Stimulated activated CD8-positive, alpha-beta memory T cell treated with anti-CD3 and anti-CD28 coated beads, Interleukin-7, amount 100 ng/mL, for 48 hours (primary cell): ENCODE measurements around the gene SLC35B1.

Source experiments
- DNase-seq, 2 donors: peaks; one replicate each; pipeline ENCODE4 v3.0.0-alpha.2; 2020; ENCODE audit warnings: low read depth in 1 of 2; ENCODE audit errors: extremely low read depth in 1 of 2

Gene SLC35B1

DNA sequence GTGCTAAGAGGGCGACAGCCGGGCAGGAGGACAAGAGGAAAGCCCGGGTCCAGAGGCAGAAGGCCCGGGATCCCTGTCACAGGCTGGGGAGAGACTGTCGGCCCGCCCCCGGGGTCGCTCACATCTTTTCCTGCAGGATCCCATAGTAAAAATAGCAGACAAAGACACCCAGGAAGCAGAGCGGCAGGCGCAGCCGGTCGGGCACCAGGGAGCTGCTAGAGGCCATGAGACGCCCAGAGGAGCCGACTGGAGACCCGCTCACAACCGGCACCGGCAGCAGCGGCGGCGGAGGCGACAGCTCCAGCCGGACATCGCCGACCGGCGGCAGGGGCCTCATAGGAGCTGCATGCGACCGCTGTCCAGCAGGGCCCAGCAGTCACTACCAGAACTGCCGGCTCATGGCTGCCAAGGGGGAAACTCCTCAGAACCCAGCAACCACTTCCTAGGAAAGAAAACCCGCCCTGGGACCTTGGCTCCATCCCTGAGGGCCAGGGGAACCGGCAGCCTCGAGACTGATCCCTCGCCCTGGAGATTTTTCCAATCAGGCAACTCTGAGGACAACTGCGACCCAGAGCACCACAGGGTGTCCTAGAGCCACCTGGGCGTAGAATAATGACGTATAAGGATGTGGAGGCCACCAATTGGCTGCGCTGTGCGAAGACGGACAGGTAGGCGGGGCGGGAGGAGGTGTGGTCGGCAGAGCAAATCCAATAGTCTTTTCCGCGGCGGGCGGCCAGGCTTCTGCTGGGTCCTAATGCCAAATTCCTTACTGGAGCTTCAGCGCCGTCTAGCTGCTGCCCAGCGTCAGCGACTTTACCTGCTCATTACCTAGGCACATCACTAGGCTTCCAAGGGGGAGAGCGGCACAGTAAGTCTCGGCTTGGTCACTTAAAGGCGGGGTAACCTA is at the start of gene SLC35B1:
Gene SLC35B1 (minus strand): TSS at position 357 of the 907 bp plus-strand sequence. CDS start 131 bp downstream, at position 226.
- peak; percentile 96 to 99 for DNase-seq

- no peak for DNase-seq
Measured at GRCh38 chr17:49757151-49757777, 49.5 kb upstream of the SLC35B1 start.

- DNase-seq = no peak
Measured at GRCh38 chr17:49756323-49757150, 48.8 kb upstream of the SLC35B1 start.

GRCh38 chr17:49755663-49756283 is 48.0 kb upstream of the SLC35B1 start:
- no peak for DNase-seq

DNA sequence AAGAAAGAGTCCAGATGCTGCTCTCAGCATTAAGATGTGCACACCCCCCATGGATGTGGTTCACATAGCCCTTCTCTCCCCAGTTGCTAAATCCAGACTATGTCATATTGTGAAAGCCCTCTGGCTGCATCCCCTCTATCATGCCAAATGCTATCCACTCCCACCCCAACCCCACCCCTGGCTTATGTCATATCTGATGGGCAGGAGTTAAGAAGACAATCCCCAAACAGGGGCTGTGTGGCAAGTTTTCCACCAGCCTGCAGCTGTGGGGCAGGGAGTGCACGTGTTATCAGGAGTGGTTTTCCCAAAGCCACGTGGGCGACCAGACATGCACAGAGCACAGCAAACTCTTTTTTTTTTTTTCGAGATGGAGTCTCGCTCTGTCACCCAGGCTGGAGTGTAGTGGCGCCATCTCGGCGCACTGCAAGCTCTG is 46.2 kb upstream of the SLC35B1 start:
- no peak for DNase-seq

DNA sequence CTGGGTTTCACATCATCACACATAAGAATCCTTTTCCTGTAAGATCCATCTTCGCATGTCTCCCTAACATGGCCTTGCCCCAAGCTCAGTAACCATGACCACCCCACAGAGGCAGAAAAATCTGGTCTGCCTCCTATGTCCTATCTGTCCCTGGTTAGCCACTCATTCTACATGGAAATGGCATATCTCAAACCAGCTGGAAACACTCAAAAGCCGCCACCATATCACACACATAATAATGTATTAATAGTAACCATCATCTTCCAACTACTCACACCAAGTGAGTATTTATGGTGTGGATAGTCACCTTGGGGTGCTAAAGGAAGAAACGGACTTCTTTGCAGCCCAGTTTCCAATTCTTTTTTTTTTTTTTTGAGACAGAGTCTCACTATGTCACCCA is 44.7 kb upstream of the SLC35B1 start:
- no peak for DNase-seq

- DNase-seq = no peak
Measured at GRCh38 chr17:49749730-49750129, 42.0 kb upstream of the SLC35B1 start.

DNA sequence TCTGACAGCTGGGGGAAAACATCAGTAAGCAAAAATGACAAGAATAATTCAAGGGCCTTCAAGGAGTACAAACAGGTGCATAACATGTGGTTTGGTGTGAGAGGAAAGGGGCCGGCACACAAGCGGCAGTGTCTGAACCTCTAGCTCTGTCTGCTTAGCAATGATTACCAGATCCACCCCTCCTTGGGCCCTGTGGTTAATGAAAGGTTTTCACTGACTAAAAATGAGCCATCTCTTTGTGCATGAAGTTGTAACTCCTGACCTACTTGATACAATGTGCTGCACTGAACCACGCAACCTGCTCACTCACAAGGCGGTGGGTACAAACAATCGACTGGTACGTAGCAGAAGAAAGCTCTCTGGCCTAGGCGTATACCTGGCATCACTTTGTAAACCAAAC is 41.0 kb upstream of the SLC35B1 start:
- peak; percentile 39 to 52 for DNase-seq

DNA sequence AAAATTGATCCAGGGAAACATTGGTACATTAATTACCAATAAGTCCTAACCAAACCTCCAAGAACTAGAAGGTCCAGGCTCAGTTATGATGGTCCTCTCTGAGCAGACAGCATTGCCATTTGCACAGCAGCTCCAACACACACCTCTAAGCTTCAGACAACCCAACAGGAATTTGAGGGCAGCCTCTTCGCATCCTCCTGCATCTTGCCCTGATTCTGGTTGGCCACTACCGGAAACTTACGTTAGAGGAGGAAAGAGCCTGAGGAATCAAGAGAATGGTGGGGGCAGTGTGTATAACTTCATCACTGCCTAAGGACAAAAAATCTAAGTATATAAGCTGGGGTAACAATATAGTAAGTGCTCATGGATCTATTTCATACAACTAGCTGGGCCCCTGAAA is 40.5 kb upstream of the SLC35B1 start:
- DNase-seq = no peak

- no peak for DNase-seq
Measured at GRCh38 chr17:49747632-49748031, 39.9 kb upstream of the SLC35B1 start.

- DNase-seq = no peak
Measured at GRCh38 chr17:49746791-49747490, 39.2 kb upstream of the SLC35B1 start.

GRCh38 chr17:49745175-49746139 is 37.7 kb upstream of the SLC35B1 start:
- no peak for DNase-seq

DNA sequence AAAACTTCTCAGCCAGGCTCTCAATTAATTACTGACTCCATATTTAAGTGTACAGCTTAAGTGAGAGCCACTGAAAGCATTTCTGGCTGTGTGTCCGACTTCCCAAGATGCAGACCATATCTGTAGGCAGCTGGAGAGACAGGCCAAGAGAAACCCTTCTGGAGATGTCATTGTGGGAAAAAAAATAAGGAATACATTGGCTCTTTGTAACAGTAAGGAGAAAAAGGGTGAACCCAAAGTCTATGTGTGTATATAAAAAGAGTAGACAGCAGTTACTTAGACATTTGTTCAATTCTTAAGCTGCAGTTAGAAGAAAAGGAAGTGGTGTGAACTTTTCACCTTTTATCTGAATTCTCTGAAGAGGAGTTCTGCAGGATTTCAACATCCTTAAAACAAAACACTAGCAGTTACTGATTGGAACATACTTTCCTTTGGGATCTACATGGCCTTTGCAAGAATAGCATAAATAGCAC is 34.4 kb upstream of the SLC35B1 start:
- no peak for DNase-seq

GRCh38 chr17:49741692-49742076 is 33.9 kb upstream of the SLC35B1 start:
- DNase-seq = no peak

DNA sequence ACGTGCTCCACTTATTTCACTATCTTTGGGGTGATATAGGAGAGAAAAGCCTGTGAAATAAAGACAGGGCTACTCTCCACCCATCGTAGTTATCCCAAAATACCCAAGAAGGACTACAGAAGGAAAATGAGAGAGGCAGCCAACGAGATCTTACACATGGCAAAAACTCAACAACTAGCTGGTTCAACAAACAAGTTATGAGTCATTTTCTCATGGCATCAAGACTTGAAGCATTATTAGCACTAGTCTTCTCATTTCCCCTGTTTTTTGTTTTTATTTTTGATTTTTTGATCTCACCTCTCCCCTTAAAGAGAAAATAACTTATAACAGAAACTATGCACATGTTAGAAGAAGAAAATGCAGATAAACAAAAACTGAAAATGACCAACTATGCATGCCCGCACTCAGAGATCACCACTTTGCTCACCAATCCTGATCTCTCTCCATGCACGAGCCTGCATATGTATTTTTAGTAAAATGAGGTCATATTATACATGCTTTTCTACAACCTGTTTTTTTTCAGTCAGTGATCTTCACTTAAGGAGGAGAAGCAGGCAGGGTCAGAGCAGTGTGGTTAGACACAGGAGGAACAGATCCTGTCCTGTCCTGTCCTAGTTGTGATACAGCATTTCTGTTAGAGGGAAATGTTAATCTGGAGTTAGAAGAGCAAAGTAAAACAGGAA is 33.4 kb upstream of the SLC35B1 start:
- no peak for DNase-seq

DNA sequence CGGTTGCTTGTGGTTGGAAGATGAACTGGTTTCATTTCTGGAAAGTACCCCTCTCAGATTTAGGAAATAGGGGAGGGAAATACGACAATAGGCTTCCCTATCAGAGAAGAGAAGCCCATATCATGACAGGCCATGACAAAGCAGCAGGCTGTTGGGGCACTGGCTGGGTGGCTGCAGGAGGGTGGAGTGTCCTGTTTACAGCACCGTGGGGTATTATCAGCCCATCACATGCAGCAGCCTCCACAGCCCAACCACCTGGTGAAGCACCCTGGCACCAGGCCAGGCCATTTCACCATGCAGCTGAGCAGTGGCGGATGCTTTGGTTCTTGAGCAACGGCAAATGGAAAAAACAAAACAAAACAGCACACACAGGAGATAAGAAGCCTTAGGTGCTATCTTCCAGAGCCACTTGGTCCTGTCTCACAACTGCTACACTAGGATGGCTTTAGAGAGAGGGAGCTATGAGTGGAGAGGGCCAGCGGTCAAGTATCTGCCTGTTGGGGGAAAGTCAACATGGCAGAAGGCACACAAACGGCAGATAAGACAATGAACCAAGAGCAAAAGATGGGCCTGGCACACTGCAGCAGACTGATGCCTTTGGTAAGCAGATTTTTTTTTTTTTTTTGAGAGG is 32.0 kb upstream of the SLC35B1 start:
- DNase-seq = peak; percentile 59 to 82

- DNase-seq = no peak
Measured at GRCh38 chr17:49738456-49739163, 30.8 kb upstream of the SLC35B1 start.
